HG02943 (cell line): Measurements from ENCODE around the gene TMBIM6.
"Not testable (repeated sequence)": the region's sequence is repeated elsewhere in the genome, so short reads cannot be mapped to it uniquely, and the experiment has no call there.

ENCODE experiments used
- ATAC-seq: cut with Tn5 transposase; IDR thresholded peaks from one replicate; pipeline ENCODE4 v1.9.1; 2021; ENCODE audit warnings: mild to moderate bottlenecking, low read depth, moderate library complexity; ENCODE audit not compliant: unreplicated experiment

TMBIM6 gene

DNA sequence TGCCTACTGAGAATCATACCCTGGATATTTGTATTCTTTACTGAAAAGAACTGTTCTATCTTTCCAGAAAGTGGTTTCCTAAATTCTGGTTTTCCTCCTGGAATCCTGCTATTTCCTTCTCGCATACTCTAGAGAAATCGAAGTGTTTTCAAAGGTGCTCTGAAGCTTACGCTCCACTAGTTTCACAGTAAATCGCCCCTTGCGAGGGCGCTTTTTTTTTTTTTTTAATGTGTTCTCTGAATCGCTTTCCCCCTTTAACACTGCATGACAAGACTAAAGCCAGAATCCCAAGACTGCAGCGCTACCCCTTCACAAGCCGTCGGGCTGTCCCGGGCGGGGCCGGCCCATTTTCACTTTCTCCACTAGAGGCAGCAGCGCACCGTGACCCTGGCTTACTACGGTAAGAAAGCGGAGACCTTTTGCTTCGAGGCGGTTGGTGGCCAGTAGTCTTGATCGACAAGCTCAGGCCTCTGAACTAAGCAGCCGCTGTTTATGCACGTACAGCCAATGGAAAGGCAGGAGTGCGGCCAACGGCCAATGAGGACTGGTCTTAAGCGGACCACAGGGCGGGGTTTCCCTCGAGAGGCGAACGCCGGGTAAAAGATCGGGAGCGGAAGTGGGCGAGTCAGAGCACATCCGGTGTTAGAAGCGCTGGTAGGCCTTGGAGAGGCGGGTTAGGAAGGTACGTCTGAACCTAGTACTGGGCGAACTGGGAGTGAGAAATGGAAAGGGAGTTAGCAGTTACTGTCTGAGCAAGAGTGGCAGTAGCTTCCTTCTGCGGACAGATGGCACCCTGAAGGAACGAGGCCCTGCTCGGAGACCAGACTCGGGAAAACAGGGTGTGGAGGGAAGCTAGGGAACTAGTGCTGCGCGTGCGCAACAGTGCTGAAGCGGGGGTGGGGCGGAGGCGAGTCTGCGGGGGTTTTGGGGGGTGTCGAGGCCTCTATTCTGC, at the start of gene TMBIM6:
Gene TMBIM6, plus strand, starts transcription at position 628 of the 952 bp plus-strand sequence. CDS start 10,937 bp downstream, outside the sequence.
- peak; percentile 97 for ATAC-seq

- ATAC-seq = no peak
These were observed 48.5 kb upstream of the TMBIM6 start for GRCh38 chr12:49692851-49693250.

DNA sequence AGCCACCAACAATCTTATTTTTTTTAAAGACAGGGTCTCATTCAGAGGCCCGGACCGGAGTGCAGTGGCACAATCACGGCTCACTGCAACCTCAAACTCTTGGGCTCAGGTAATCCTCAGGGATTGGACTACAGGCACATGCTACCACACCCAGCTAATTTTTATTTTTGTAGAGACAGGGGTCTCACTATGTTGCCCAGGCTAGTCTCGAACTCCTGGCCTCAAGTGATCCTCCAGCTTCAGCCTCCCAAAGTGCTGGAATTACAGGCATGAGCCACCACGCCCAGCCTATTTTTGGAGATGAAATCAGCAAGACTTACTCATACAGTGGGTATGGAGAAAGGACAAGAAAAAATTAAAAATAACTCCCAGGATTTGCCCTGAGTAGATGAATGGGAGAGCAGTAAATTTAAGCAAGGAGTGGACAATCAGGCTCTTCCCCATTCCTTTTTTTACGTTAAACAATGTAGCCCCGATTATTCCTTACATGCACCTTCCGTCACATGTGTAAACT, 47.4 kb upstream of the TMBIM6 start:
- no peak for ATAC-seq

DNA sequence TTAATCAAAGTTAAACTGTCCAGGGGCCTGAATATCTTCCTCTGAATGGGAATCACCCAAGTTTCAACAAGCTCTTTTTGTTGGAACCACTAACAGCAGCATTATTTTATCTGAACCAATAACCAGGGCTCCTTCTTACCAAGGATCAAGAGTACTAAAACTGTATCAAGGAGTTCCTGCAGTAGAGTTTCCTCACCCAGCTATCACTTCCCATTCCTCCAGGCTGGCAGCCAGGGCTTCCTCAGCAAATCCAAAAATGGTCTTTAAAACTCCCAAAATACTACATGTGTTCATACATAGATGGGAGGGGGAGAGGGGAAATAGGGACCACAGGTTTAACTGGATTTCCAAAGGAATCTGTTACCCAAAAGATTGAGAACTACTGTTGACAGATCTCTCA, 44.6 kb upstream of the TMBIM6 start:
- no peak for ATAC-seq

- ATAC-seq = no peak
These were observed 43.5 kb upstream of the TMBIM6 start for GRCh38 chr12:49697808-49698207.

GRCh38 chr12:49698619-49699545, 42.5 kb upstream of the TMBIM6 start:
- peak; percentile 81 for ATAC-seq

DNA sequence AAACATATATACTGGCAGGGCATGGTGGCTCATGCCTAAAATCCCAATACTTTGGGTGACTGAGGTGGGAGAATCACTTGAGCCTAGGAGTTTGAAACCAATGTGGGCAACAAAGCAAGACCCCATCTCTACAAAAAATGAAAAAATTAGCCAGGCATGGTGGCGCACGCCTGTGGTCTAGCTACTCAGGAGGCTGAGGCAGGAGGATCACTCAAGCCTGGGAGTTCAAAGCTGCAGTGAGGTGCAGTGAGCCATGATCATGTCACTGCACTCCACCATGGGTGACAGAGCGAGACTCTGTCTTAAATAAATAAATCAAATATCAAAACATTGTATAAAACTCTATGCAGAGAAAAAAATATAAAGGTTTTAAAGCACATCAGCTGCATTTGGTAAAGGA, 39.3 kb upstream of the TMBIM6 start:
- ATAC-seq = no peak

DNA sequence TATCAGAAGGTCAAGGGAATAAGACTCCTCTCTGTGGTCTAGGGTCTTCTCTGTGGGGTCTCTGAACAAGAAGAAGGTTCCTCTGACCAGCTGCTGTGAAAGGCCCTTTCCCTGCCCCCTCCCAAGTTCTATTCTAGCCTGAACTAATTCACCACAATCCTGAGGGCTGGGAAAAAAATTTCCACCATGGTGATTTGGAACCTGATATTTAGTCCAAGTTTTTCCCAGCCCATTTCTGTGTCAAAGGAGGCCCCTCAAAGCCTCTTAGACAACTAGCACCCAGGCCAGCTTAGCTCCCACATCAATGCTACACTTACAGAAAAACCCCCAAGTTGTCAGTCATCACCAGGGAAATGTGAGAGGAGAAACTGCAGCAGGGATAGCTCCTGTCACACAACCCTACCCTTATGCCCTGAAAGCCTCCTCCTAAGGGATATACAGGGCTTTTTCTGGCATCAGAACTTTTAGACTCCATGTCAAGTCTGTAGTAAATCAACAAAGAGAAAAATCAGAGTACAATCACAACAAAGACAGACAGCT, 38.6 kb upstream of the TMBIM6 start:
- no peak for ATAC-seq

DNA sequence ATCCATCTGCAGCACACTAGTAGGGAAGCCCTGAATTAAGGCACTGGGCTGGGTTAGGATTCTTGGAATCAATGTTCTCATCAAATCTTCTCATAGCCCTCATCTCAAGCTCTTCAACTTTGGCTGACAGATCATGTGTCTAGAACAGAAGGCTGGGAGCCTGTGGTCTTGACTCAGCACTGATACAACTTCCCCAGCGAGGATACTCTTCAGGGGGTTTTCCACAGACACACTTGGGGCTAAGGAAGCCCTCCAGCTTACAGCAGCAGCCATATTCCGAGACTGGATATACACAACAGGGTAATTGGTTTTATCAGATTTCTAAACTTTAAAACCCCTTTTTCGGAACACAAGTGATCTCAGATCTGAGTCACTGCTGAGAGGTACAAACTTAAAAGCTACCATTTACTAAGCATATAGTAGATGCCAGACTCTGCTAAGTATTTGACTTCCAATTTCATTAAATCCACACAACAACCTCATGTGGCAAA, 37.7 kb upstream of the TMBIM6 start:
- ATAC-seq = no peak

- ATAC-seq = no peak
These were observed 35.8 kb upstream of the TMBIM6 start for GRCh38 chr12:49705479-49706134.

GRCh38 chr12:49706351-49707127, 34.8 kb upstream of the TMBIM6 start:
- ATAC-seq = peak; percentile 21

DNA sequence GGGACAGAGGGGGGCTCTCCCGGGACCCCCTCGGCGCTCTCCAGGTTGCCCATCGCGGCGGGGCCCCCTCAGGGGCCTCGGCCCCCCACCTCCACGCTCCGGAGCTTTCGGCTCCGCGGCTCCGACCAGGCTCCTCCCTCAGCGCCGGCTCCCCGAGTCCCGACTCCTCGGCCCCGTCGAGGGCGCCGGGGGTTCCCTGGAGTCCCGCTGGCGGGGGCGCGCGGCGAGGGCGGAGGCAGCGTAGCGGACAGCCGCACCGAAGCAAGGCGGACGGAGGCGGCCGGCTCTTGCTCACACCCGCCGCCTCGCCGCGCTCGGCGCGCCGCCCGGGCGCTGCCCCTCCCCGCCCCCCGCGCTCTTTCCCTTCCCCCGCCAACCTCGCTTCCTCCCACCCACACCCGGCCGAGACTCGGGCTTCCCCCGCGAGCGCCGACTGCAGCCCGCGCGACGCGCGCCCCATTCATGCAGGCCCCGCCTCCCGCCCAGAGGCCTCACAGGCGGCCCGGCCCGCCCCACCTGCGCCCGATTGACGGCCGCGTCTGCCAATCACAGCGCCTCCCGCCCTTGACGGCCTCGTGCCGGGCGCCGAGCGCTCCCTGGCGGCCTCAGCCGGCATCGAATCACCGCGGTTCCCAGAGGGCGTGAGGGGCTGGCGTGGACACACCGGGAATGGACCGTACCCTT, 34.1 kb upstream of the TMBIM6 start, which contains the start of gene FMNL3:
Gene FMNL3, minus strand, starts transcription at position 278 of the 684 bp plus-strand sequence. Its CDS starts 225 bp downstream, at position 53.
- peak; percentile 71 for ATAC-seq

DNA sequence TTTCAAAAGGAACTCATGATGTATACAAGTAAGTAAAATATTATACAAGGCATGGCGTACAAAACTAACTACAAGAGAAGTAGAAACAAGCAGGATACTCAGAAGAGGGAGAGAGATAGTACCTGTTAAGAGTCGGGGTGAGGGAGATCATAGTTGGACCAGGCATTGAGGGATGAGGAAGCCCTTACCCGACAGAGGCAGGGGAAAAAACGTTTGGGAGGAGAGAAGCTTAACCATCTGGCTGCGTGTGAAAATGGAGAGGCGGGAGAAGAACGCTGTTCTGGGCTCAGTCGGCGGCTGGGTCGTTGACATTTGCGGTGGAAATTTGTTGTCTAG, 33.6 kb upstream of the TMBIM6 start:
- no peak for ATAC-seq

GRCh38 chr12:49708851-49709250, 32.5 kb upstream of the TMBIM6 start:
- ATAC-seq = no peak

DNA sequence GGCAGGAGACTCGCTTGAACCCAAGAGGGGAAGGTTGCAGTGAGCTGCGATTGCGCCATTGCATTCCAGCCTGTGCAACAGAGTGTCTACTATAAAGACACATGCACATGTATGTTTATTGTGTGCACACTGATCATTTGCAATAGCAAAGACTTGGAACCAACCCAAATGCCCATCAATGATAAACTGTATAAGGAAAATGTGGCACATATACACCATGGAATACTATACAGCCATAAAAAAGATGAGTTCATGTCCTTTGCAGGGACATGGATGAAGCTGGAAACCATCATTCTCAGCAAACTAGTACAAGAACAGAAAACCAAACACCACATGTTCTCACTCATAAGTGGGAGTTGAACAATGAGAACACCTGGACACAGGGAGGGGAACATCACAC, 27.4 kb upstream of the TMBIM6 start:
- not testable (repeated sequence) for ATAC-seq

DNA sequence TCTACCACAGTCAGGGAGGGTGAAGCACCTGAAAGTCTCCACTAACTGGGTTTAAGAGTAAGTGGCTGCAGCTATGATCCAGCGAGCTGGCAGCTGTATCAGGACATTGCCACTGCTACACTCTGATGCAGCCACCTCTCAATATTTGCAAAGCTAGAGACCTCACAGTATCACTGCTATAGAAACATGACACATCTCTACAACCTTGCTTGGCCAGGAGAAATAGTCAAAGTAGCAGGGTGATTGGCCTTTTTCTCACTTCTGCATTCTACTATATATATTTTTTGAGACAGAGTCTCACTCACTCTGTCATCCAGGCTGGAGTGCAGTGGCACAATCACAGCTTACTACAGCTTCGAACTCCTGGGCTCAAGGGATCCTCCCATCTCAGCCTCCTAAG, 24.8 kb upstream of the TMBIM6 start:
- no peak for ATAC-seq

DNA sequence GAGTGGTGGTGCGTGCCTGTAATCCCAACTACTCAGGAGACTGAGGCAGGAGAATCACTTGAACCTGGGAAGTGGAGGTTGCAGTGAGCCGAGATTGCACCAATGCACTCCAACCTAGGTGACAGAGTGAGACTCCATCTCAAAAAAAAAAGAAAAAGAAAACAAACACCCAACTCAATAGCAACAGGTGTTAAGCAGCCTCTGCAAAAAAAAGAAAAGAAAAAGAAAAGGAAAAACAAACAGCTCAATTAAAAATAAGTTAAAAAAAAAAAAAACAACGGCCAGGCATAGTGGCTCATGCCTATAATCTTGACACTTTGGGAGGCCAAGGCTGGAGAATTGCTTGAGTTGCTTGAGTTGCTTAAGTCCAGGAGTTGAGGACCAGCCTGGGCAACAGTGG, 23.6 kb upstream of the TMBIM6 start:
- not testable (repeated sequence) for ATAC-seq

DNA sequence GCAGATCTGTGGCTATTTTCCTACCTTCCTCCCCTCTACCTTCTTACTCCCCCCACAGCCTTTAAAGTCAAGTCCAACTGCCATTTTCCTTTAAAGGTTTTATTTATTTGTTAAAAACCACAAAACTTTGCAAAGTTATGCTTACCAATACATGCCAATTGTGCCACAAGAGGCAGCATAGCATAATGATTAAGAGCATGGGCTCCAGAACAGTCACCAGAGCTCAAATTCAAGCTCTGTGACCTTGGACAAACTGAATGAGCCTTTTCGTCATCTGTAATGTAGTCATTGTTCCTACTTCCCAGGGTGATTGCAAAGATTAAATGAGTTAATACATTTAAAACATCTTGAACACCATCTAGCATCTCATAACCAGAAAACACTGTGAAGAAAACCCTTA, 21.1 kb upstream of the TMBIM6 start:
- no peak for ATAC-seq

DNA sequence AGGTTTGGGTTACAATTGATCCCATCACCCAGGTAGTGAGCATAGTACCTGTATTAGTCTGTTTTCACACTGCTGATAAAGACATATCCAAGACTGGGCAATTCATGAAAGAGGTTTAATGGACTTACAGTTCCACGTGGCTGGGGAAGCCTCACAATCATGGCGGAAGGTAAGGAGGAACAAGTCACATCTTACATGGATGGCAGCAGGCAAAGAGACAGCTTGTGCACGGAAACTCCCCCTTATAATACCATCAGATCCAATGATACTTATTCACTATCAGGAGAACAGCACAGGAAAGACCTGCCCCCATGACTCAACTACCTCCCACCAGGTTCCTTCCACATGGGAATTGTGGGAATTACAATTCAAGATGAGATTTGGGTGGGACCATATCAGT, 20.0 kb upstream of the TMBIM6 start:
- not testable (repeated sequence) for ATAC-seq
